Measurements from ENCODE around the gene ITPKB. TPM values are rescaled to one million over a fixed set of nuclear protein-coding genes. Genes with fewer than 3 reads are reported as not detected.

ITPKB gene
- total RNA-seq, 2 donors from 2014 or later, result 26.9 to 28.4 TPM

DNA sequence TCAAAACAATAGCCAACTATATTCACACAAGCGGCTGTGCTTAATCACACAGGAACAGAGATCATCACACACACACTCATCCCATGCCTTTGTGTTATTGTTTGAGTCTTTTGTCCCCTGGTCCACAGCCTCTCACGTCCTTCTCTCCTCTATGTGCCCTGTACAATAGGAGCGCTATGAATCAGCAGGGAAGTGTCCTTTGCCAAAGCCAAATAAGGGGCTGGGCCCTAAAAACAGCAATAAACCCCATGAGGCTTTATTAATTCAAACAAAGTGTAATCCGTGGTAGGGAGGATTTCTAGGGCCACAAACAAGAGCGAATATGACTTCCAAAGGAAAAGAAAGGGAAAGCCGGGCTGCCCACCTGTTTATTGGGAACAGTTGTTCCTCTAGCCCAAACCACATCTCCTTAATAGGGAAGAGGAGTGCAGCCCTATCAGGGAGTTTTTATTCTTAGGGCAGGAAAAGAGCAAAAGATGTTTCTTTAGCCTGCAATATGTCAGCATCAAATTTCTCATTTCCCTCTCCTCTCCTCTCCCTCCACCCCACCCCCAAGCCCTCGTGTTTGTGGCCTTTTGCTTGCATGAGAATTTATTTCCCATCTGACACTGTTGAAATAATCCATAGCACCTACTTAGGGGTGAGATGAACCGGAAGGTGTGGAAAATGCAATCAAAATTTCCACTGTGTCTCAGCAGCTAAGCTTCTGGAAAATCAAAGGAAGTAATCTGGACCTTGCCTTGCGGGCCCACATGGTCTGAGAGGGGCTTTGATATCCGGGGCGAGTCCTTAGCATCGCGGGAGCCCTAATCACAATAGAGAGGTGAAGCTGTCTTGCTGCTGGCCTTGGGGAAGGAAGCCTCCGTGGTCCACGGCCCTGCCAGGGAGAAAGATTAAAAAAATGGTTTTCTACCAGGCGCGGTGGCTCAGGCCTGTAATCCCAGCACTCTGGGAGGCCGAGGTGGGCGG, 45.3 kb upstream of the ITPKB start:
- Histone ChIP-seq H3K4me1 (ENCODE audit: control insufficient read depth in 1 of 2, low read depth in 2 of 2) (no peaks in the 10 kb centered on the region), H3K27ac (no peak overlapping the region), H3K27me3 (replicated peaks; ENCODE audit: insufficient read depth) (no peaks in the 10 kb centered on the region), H3K4me3 (no peak overlapping the region), H3K9me3 (no peaks in the 10 kb centered on the region), H3K36me3 (no peaks in the 10 kb centered on the region)
- TF ChIP-seq, protein P1, sequence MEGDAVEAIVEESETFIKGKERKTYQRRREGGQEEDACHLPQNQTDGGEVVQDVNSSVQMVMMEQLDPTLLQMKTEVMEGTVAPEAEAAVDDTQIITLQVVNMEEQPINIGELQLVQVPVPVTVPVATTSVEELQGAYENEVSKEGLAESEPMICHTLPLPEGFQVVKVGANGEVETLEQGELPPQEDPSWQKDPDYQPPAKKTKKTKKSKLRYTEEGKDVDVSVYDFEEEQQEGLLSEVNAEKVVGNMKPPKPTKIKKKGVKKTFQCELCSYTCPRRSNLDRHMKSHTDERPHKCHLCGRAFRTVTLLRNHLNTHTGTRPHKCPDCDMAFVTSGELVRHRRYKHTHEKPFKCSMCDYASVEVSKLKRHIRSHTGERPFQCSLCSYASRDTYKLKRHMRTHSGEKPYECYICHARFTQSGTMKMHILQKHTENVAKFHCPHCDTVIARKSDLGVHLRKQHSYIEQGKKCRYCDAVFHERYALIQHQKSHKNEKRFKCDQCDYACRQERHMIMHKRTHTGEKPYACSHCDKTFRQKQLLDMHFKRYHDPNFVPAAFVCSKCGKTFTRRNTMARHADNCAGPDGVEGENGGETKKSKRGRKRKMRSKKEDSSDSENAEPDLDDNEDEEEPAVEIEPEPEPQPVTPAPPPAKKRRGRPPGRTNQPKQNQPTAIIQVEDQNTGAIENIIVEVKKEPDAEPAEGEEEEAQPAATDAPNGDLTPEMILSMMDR (IDR thresholded peaks at IDR 0.05), result no peak
- no peak for DNase-seq (ENCODE audit: low spot score)
- ATAC-seq (ENCODE audit: insufficient number of reproducible peaks, low FRiP score, low read depth), result no peak

DNA sequence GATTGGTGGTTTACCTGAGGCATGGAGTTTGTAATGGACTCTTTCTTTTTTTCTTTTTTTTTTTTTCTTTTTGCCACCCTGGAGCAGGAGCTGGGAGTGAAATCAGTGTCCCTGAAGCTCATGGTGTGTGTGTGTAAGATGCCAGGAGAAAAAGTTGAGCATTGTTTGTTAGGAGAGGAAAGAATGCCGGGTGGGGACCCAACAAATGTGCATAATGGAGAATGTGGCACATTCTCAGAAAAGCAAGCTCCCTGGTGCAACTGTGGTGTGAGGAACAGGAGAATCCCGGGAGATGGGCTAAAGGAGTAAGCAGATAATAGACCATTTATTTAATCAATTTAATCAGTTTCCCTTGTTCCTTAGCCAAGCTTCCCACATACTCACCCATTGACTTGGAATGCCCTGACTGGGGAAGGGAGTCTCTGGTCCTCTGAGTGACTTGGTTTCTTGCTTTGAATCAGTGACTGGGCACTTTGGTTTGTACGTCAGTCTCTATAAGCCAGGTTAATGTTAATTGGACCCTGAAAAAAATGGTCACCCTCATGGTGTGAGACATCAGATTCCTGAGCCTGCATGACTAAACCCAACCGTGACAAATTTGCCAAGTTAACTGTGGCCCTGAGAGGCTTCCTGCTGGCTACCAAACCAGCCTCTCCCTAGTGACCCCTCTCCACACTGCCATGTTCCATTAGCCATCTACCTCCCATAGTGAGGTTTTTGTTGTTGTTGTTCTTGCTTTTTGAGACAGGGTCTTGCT, 43.9 kb upstream of the ITPKB start:
- no peak overlapping the region for H3K27ac ChIP-seq

DNA sequence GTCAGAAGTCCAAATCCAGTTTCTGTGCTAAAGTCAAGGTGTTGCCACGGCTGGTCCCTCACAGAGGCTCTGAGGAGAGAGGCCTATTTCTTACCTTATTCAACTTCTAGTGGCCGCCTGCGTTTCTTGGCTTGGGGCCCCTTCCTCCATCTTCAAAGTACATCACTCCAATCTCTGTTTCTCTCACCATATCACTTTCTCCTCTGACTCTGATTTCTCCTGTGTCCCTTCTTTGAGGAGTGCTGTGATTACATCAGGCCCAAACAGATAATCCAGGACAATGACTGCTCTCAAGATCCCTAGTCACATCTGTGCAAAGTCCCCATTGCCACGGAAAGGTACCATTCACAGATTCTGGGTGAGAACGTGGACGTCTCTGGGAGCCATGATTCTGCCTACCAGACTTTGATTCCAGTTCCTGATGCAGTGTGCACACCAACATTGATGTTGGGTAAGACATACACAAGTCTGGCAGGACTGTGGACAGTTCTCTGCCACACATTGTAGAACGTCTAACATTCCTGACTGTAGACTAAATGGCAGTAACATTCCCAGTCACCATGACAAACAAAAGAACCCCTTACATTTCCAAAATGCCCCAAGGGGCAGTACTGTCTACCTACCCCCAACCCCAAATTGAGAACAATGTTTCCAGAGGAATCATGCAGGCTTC, 43.0 kb upstream of the ITPKB start:
- ATAC-seq (ENCODE audit: insufficient number of reproducible peaks, low FRiP score, low read depth), result no peak
- Histone ChIP-seq H3K9me3 (no peaks in the 10 kb centered on the region), H3K4me1 (ENCODE audit: control insufficient read depth in 1 of 2, low read depth in 2 of 2) (peaks cover 14 to 18% of the 10 kb centered on the region in 2 donors)

More for the DNA sequence above, 43.9 kb upstream of the ITPKB start:
- TF ChIP-seq, protein P1 (IDR thresholded peaks at IDR 0.05), result no peak
- ATAC-seq (ENCODE audit: insufficient number of reproducible peaks, low FRiP score, low read depth) (no peak), DNase-seq (ENCODE audit: low spot score) (no peak)
- Histone ChIP-seq H3K36me3 (no peaks in the 10 kb centered on the region), H3K4me1 (ENCODE audit: control insufficient read depth in 1 of 2, low read depth in 2 of 2) (peaks cover 11 to 12% of the 10 kb centered on the region in 2 donors), H3K9me3 (no peaks in the 10 kb centered on the region), H3K4me3 (no peak overlapping the region), H3K27me3 (replicated peaks; ENCODE audit: insufficient read depth) (no peaks in the 10 kb centered on the region)

DNA sequence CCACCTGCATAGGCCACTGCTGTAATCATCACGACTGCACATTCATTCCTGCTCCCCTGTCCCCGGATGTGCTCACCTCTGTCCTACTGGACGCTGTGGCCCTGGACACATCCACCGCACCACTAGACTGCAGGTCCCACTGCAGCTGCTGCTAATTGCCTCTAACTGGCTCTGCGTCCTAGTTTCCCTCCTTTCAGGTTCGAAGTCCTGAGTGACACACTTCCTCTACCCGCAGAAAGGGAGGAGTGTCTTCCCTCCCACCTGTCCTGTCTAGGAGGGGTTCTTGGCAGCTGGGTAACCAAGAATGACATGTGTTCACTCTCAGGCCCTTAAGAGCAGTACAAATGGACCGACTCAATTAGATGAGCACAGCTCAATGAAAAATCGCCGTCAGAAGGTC, 40.5 kb upstream of the ITPKB start:
- Histone ChIP-seq H3K36me3 (no peaks in the 10 kb centered on the region), H3K27me3 (replicated peaks; ENCODE audit: insufficient read depth) (no peaks in the 10 kb centered on the region), H3K4me1 (ENCODE audit: control insufficient read depth in 1 of 2, low read depth in 2 of 2) (peaks cover 14 to 18% of the 10 kb centered on the region in 2 donors), H3K4me3 (no peak overlapping the region), H3K9me3 (no peaks in the 10 kb centered on the region), H3K27ac (no peak overlapping the region)
- TF ChIP-seq, protein P1 (IDR thresholded peaks at IDR 0.05), result no peak
- ATAC-seq (ENCODE audit: insufficient number of reproducible peaks, low FRiP score, low read depth) (no peak), DNase-seq (ENCODE audit: low spot score) (no peak)

More for the DNA sequence above, 43.0 kb upstream of the ITPKB start:
- Histone ChIP-seq H3K27ac (no peak overlapping the region), H3K4me3 (no peak overlapping the region), H3K36me3 (no peaks in the 10 kb centered on the region), H3K27me3 (replicated peaks; ENCODE audit: insufficient read depth) (no peaks in the 10 kb centered on the region)
- TF ChIP-seq, protein P1 (IDR thresholded peaks at IDR 0.05), result no peak
- no peak for DNase-seq (ENCODE audit: low spot score)

Measured in thoracic aorta (tissue), 2 donors.